Urothelium cell line (cell line): ENCODE results near the gene TMEM19.

ENCODE experiments used
- DNase-seq: peaks from one replicate; pipeline ENCODE4 v3.0.0; 2011; ENCODE audit warnings: low spot score, mixed read lengths
- FAIRE-seq: peaks from 2 replicates; lab custom pipeline; 2011; peaks lifted over from hg19 to GRCh38; lab: Jason Lieb, UNC

The TMEM19 gene

GRCh38 chr12:71685914-71686657 is at the start of gene TMEM19:
Gene TMEM19, plus strand, starts transcription at chr12:71686082. Its CDS starts 599 bp downstream, at chr12:71686681.
- DNase-seq (peak; percentile 88), FAIRE-seq (no peak)

GRCh38 chr12:71636704-71637115 is 49.2 kb upstream of the TMEM19 start:
- FAIRE-seq (no peak), DNase-seq (peak; percentile 28)

GRCh38 chr12:71638499-71638898 is 47.4 kb upstream of the TMEM19 start:
- no peak for DNase-seq
- no peak for FAIRE-seq

GRCh38 chr12:71639341-71639760 is 46.5 kb upstream of the TMEM19 start:
- DNase-seq = peak; percentile 7
- no peak for FAIRE-seq

- no peak for DNase-seq
- no peak for FAIRE-seq
Observed at GRCh38 chr12:71640316-71640715, 45.6 kb upstream of the TMEM19 start.

GRCh38 chr12:71641390-71641789 is 44.5 kb upstream of the TMEM19 start:
- DNase-seq = no peak
- no peak for FAIRE-seq

- DNase-seq (no peak), FAIRE-seq (no peak)
Observed at GRCh38 chr12:71642264-71642663, 43.6 kb upstream of the TMEM19 start.

GRCh38 chr12:71645268-71645667 is 40.6 kb upstream of the TMEM19 start:
- DNase-seq (no peak), FAIRE-seq (no peak)

- FAIRE-seq (no peak), DNase-seq (no peak)
Observed at GRCh38 chr12:71646512-71646911, 39.4 kb upstream of the TMEM19 start.

GRCh38 chr12:71648537-71648936 is 37.3 kb upstream of the TMEM19 start:
- DNase-seq (no peak), FAIRE-seq (no peak)

- DNase-seq (no peak), FAIRE-seq (no peak)
Observed at GRCh38 chr12:71649401-71649800, 36.5 kb upstream of the TMEM19 start.

- no peak for DNase-seq
- no peak for FAIRE-seq
Observed at GRCh38 chr12:71652656-71653055, 33.2 kb upstream of the TMEM19 start.

GRCh38 chr12:71653137-71653536 is 32.7 kb upstream of the TMEM19 start:
- no peak for FAIRE-seq
- DNase-seq = no peak

GRCh38 chr12:71654200-71654599 is 31.7 kb upstream of the TMEM19 start:
- no peak for DNase-seq
- no peak for FAIRE-seq

GRCh38 chr12:71655495-71655894 is 30.4 kb upstream of the TMEM19 start:
- no peak for FAIRE-seq

GRCh38 chr12:71655907-71656306 is 30.0 kb upstream of the TMEM19 start:
- no peak for FAIRE-seq

More at GRCh38 chr12:71655495-71655894, 30.4 kb upstream of the TMEM19 start:
- DNase-seq = no peak

GRCh38 chr12:71656740-71657139 is 29.1 kb upstream of the TMEM19 start:
- DNase-seq (no peak), FAIRE-seq (no peak)

More at GRCh38 chr12:71655907-71656306, 30.0 kb upstream of the TMEM19 start:
- DNase-seq = no peak

GRCh38 chr12:71661977-71662530 is 23.8 kb upstream of the TMEM19 start:
- DNase-seq = no peak

GRCh38 chr12:71662849-71663560 is 22.9 kb upstream of the TMEM19 start:
- FAIRE-seq (no peak), DNase-seq (peak; percentile 8)

More at GRCh38 chr12:71661977-71662530, 23.8 kb upstream of the TMEM19 start:
- FAIRE-seq = no peak

GRCh38 chr12:71663561-71664410 is 22.1 kb upstream of the TMEM19 start, which contains the start of the genes THAP2 and ZFC3H1:
Gene THAP2, plus strand, starts transcription at chr12:71664301. Its CDS starts 209 bp downstream, at chr12:71664510.
Gene ZFC3H1, minus strand, starts transcription at chr12:71663848. Its CDS starts 238 bp downstream, at chr12:71663610.
- no peak for FAIRE-seq

More at GRCh38 chr12:71663561-71664410, 22.1 kb upstream of the TMEM19 start, which contains the start of the genes THAP2 and ZFC3H1:
- DNase-seq = peak; percentile 90
